ENCODE data around the gene FXYD3. TPM values are rescaled to one million over a fixed set of nuclear protein-coding genes. Genes with fewer than 3 reads are reported as not detected.

The FXYD3 gene
- total RNA-seq, 1 donor from 2014 or later, result 2.8 TPM

DNA sequence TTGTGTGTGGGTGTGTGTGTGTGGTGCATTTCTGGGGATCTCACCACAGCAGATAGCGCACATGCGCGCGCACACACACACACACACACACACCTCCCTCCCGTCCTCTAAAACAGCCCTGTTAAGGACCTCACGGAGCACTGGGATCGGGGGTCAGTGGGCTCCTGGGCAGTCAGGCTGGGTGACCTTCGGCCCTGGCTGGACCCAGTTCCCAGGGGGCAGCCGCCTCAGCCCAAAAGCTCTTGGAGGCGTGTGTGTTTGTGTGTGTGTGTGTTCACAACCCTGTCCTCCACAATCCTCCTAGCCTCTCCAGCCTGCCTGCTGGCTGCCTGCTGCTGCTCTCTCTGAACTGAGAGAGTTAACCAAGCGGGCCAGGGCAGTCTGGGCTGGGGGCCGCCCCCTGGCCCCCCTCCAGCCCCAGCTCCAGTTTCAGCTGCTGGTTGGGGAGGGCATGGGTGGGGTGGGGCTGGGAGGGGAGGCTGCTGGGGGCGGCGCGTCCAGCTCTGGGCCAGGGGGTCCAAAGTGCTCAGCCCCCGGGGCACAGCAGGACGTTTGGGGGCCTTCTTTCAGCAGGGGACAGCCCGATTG is 22.8 kb downstream of the FXYD3 start, which contains the start of gene FXYD1:
Gene FXYD1 (plus strand): TSS at position 520 of the 588 bp plus-strand sequence. CDS start 1,256 bp downstream, outside the sequence.
- Mint-ChIP-seq H3K27ac (ENCODE audit: unreplicated experiment) (peak within 1 kb of the TSS; percentile 92), H3K9me3 (no peaks in the 10 kb centered on the region), H3K36me3 (ENCODE audit: low read depth) (no peaks in the 10 kb centered on the region), H3K4me3 (peak within 1 kb of the TSS; percentile 84), H3K27me3 (ENCODE audit: low read depth) (peaks cover 26% of the 10 kb centered on the region), H3K4me1 (peaks cover 61% of the 10 kb centered on the region)
- TF ChIP-seq, protein P1, sequence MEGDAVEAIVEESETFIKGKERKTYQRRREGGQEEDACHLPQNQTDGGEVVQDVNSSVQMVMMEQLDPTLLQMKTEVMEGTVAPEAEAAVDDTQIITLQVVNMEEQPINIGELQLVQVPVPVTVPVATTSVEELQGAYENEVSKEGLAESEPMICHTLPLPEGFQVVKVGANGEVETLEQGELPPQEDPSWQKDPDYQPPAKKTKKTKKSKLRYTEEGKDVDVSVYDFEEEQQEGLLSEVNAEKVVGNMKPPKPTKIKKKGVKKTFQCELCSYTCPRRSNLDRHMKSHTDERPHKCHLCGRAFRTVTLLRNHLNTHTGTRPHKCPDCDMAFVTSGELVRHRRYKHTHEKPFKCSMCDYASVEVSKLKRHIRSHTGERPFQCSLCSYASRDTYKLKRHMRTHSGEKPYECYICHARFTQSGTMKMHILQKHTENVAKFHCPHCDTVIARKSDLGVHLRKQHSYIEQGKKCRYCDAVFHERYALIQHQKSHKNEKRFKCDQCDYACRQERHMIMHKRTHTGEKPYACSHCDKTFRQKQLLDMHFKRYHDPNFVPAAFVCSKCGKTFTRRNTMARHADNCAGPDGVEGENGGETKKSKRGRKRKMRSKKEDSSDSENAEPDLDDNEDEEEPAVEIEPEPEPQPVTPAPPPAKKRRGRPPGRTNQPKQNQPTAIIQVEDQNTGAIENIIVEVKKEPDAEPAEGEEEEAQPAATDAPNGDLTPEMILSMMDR (conservative IDR thresholded peaks at IDR 0.05), result no peak
- no peak for DNase-seq (ENCODE audit: low read depth, low spot score)

DNA sequence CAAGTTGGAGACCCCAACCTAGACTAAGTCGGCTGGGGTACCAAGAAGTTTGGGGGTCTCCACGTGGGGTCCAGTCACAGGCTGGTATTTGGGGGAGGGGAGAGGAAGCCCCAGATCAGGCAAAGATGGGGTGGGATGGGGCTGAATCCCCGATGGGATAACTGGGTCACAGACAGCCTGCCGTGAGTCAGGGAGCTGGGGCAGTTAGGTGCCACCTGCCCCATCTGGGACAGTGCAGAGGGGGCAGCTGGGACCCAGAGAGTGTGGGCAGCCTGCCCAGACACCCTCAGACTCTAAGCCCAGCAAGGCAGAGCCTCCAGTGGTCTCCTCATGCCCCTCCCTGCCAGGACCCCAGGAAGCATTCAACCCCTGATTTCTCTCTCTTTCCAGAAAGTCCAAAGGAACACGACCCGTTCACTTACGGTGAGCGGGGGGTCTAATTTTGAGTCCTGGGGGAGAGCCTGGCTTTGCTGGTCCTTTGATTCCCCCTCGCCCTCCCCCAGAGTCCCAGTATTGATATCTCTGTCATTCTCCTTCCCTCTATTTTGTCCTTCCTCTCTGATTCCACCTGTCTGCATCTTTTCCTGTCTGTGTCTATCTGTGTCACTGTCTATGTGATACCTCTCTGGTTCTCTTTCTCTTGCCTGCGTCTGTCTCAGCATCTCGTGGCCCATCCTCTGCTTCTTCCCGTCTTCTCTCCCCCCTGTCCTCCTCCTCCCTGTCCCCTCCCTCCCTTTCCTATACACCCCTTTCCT is 24.8 kb downstream of the FXYD3 start:
- TF ChIP-seq, protein P1 (conservative IDR thresholded peaks at IDR 0.05), result no peak
- peak overlapping the region; percentile 84 for H3K4me3 Mint-ChIP-seq
- peaks cover 46% of the 10 kb centered on the region for H3K27me3 Mint-ChIP-seq (ENCODE audit: low read depth)
- H3K27ac Mint-ChIP-seq (ENCODE audit: unreplicated experiment), result no peak overlapping the region
- H3K4me1 Mint-ChIP-seq, result peaks cover 61% of the 10 kb centered on the region
- H3K36me3 Mint-ChIP-seq (ENCODE audit: low read depth), result no peaks in the 10 kb centered on the region
- DNase-seq (ENCODE audit: low read depth, low spot score), result no peak
- no peaks in the 10 kb centered on the region for H3K9me3 Mint-ChIP-seq

- Mint-ChIP-seq H3K9me3 (no peaks in the 10 kb centered on the region), H3K27ac (ENCODE audit: unreplicated experiment) (peak overlapping the region; percentile 89), H3K27me3 (ENCODE audit: low read depth) (peaks cover 53% of the 10 kb centered on the region), H3K36me3 (ENCODE audit: low read depth) (no peaks in the 10 kb centered on the region), H3K4me1 (peaks cover 54% of the 10 kb centered on the region), H3K4me3 (peak overlapping the region; percentile 81)
- TF ChIP-seq, protein P1 (conservative IDR thresholded peaks at IDR 0.05), result peak; percentile 49
- peak; percentile 94 for DNase-seq (ENCODE audit: low read depth, low spot score)
Measured at GRCh38 chr19:35140962-35141836, 25.6 kb downstream of the FXYD3 start.

GRCh38 chr19:35141837-35142605 is 26.4 kb downstream of the FXYD3 start:
- no peak overlapping the region for H3K27ac Mint-ChIP-seq (ENCODE audit: unreplicated experiment)
- peaks cover 58% of the 10 kb centered on the region for H3K27me3 Mint-ChIP-seq (ENCODE audit: low read depth)
- H3K9me3 Mint-ChIP-seq, result no peaks in the 10 kb centered on the region
- H3K4me1 Mint-ChIP-seq, result peaks cover 52% of the 10 kb centered on the region
- no peak for DNase-seq (ENCODE audit: low read depth, low spot score)
- H3K4me3 Mint-ChIP-seq, result peak overlapping the region; percentile 76
- H3K36me3 Mint-ChIP-seq (ENCODE audit: low read depth), result no peaks in the 10 kb centered on the region
- TF ChIP-seq, protein P1 (conservative IDR thresholded peaks at IDR 0.05), result no peak
